ENCODE measurements around the gene PIBF1. TPM values are rescaled to one million over a fixed set of nuclear protein-coding genes. Genes with fewer than 3 reads are reported as not detected.

The PIBF1 gene
- total RNA-seq, 3 donors from 2014 or later: 18.5 to 24.6 (median 20.4) TPM

DNA sequence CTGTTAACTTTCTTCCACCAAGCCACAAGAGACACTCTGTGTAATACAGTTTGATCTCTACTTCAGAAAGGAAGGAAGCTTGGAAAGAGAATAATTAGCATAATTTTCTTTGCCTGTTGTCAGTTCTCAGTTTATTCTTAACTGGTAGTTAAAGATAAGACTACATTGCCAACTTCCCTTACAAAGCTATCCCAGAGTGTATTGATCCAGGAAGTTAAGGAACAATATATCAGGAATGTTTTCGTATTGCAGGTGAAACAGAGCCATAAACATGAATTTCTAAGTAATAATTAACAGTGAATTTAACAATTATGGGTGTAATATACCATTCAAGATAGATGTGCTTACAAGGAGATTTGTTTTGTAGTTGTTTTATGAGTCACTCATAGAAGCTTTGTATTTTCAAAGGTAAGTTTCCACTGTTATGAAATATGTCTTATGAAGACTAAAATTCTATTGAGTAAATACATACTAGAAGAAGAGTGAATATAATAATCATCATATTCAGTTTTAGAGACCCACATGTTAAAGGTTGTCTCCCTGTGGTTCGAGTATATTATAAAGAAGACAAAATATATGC, 188.5 kb downstream of the PIBF1 start:
- DNase-seq (no peak), ATAC-seq (peak; percentile 89)
- TF ChIP-seq, protein P1, sequence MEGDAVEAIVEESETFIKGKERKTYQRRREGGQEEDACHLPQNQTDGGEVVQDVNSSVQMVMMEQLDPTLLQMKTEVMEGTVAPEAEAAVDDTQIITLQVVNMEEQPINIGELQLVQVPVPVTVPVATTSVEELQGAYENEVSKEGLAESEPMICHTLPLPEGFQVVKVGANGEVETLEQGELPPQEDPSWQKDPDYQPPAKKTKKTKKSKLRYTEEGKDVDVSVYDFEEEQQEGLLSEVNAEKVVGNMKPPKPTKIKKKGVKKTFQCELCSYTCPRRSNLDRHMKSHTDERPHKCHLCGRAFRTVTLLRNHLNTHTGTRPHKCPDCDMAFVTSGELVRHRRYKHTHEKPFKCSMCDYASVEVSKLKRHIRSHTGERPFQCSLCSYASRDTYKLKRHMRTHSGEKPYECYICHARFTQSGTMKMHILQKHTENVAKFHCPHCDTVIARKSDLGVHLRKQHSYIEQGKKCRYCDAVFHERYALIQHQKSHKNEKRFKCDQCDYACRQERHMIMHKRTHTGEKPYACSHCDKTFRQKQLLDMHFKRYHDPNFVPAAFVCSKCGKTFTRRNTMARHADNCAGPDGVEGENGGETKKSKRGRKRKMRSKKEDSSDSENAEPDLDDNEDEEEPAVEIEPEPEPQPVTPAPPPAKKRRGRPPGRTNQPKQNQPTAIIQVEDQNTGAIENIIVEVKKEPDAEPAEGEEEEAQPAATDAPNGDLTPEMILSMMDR (IDR thresholded peaks at IDR 0.05): no peak
- no peak overlapping the region for H3K4me3 ChIP-seq
- H3K9me3 ChIP-seq: no peaks in the 10 kb centered on the region
- H3K36me3 ChIP-seq (ENCODE audit: low read depth): no peaks in the 10 kb centered on the region
- H3K4me1 ChIP-seq (ENCODE audit: low read depth): peaks cover 10% of the 10 kb centered on the region
- intact Hi-C loops (cut with DNase I, micrococcal nuclease): no loop called here

GRCh38 chr13:72970956-72971355, 189.0 kb downstream of the PIBF1 start:
- no peaks in the 10 kb centered on the region for H3K9me3 ChIP-seq
- TF ChIP-seq, protein P1 (IDR thresholded peaks at IDR 0.05): no peak
- intact Hi-C loops (cut with DNase I, micrococcal nuclease): no loop called here
- no peaks in the 10 kb centered on the region for H3K36me3 ChIP-seq (ENCODE audit: low read depth)
- no peak overlapping the region for H3K4me3 ChIP-seq
- ATAC-seq (peak; percentile 69), DNase-seq (no peak)
- H3K4me1 ChIP-seq (ENCODE audit: low read depth): peaks cover 10% of the 10 kb centered on the region

DNA sequence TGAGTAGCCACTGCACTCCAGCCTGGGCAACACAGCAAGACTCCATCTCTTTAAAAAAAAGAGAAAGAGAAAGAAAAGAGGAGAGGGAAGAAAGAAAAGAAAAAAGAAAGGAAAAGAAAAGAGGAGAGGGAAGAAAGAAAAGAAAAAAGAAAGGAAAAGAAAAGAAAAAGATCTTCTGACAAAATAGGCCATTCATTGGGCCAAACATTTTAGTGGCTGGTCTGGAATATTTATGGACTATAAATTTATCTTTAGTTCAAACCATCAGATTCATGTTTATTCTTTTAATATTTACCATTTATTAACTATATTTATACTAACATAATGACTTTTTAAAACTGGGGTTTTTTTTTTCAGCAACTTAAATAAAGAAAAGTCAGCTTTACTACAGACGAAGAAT, 191.3 kb downstream of the PIBF1 start:
- Histone ChIP-seq H3K4me3 (no peak overlapping the region), H3K4me1 (ENCODE audit: low read depth) (peaks cover 10% of the 10 kb centered on the region), H3K36me3 (ENCODE audit: low read depth) (no peaks in the 10 kb centered on the region), H3K9me3 (no peaks in the 10 kb centered on the region)
- no peak for ATAC-seq
- no peak for DNase-seq
- intact Hi-C loops (cut with DNase I, micrococcal nuclease): no loop called here
- TF ChIP-seq, protein P1 (IDR thresholded peaks at IDR 0.05): no peak

DNA sequence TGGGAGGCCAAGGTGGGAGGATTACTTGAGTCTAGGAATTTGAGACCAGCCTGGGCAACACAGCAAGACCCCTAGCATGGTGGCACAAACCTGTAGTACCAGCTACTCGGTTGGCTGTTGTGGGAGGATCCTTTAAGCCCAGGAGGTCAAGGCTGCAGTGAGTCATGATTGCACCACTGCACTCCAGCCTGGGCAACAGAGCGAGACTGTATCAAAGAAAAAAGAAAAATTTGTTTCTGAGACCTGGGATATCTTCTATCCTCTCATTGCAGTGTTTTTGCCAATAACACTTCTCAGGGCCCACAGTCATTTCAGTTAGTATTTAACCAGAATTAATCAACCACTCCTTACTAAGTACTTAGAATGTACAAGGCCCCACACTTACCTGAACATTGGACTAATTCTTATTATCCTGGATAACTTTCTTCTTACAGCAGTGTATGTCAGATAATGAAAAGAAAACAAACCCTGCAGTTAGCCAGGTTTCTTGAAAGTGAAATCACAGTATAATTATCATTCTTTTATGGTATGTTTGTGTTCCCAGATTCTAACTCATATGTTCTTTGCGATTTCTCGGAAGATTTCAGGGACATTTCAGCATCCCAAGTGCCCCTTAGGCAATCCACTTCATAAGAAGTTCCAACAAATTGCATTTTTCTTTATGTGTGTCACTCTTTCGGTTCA, 201.3 kb downstream of the PIBF1 start:
- Histone ChIP-seq H3K4me3 (no peak overlapping the region), H3K4me1 (ENCODE audit: low read depth) (peaks cover 5% of the 10 kb centered on the region), H3K36me3 (ENCODE audit: low read depth) (no peaks in the 10 kb centered on the region), H3K9me3 (no peaks in the 10 kb centered on the region)
- intact Hi-C loops (cut with DNase I, micrococcal nuclease): no loop called here
- ATAC-seq: peak; percentile 90
- TF ChIP-seq, protein P1 (IDR thresholded peaks at IDR 0.05): no peak
- DNase-seq: peak in 1 of 3 donors; percentile 39

- no peaks in the 10 kb centered on the region for H3K36me3 ChIP-seq (ENCODE audit: low read depth)
- H3K9me3 ChIP-seq: no peaks in the 10 kb centered on the region
- peaks cover 5% of the 10 kb centered on the region for H3K4me1 ChIP-seq (ENCODE audit: low read depth)
- TF ChIP-seq, protein P1 (IDR thresholded peaks at IDR 0.05): no peak
- no peak overlapping the region for H3K4me3 ChIP-seq
- no peak for DNase-seq
- intact Hi-C loops (cut with DNase I, micrococcal nuclease): no loop called here
- peak; percentile 70 for ATAC-seq
These were observed 203.7 kb downstream of the PIBF1 start for GRCh38 chr13:72985610-72986009.
